PFSK-1 (cell line): ENCODE measurements around the gene BPI.

Experiments
- POLR2AphosphoS5 ChIP-seq: IDR thresholded peaks from 2 replicates; pipeline ENCODE4 v1.6.1; 2012; ENCODE audit warnings: low read depth, mild to moderate bottlenecking, control low read depth, low read length, moderate library complexity
- TAF1 ChIP-seq: IDR thresholded peaks from 2 replicates; pipeline ENCODE4 v1.6.1; 2012; ENCODE audit warnings: low read length, control low read depth, borderline replicate concordance; ENCODE audit not compliant: insufficient read depth
- TF ChIP-seq, protein P1 (sequence below), 2 experiments: IDR thresholded peaks; 2 replicates each; pipeline versions ENCODE4 v1.6.1 to v1.8.0; 2011 to 2012; ENCODE audit warnings: low read depth in 2 of 2, low read length in 2 of 2, control low read depth in 1 of 2, inconsistent platforms in 1 of 2, mild to moderate bottlenecking in 1 of 2, moderate library complexity in 1 of 2; ENCODE audit not compliant: insufficient read depth in 1 of 2

DNA sequence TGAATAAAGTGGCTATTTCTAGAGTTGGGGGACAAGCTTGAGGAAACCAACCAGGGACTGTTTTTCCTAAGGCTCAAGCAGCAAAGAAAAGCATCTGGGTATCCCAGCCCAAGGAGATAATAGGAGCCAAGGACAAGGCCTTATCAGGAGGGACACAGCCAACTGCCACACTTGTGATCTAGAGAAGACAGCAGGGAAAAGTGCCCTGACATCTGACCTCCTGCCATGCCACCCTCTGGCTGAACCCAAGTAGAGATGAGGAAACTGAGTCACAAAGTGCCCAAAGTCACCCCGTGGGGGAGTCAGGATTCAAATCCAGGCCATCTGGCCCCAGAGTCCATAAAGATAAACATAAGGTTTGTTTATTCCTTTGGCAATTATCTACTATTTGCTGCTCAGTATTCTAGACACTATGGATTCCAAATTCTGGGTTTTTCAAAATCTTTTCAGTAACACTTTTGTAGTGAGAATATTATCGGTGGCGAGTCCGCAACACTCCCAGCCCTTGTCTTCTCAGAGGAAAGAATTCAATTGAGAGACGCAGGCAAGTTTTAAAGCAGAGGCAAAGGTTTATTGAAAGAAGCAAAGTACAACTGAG, 38.9 kb downstream of the BPI start:
- no peak for TF ChIP-seq TAF1
- TF ChIP-seq, protein P1, sequence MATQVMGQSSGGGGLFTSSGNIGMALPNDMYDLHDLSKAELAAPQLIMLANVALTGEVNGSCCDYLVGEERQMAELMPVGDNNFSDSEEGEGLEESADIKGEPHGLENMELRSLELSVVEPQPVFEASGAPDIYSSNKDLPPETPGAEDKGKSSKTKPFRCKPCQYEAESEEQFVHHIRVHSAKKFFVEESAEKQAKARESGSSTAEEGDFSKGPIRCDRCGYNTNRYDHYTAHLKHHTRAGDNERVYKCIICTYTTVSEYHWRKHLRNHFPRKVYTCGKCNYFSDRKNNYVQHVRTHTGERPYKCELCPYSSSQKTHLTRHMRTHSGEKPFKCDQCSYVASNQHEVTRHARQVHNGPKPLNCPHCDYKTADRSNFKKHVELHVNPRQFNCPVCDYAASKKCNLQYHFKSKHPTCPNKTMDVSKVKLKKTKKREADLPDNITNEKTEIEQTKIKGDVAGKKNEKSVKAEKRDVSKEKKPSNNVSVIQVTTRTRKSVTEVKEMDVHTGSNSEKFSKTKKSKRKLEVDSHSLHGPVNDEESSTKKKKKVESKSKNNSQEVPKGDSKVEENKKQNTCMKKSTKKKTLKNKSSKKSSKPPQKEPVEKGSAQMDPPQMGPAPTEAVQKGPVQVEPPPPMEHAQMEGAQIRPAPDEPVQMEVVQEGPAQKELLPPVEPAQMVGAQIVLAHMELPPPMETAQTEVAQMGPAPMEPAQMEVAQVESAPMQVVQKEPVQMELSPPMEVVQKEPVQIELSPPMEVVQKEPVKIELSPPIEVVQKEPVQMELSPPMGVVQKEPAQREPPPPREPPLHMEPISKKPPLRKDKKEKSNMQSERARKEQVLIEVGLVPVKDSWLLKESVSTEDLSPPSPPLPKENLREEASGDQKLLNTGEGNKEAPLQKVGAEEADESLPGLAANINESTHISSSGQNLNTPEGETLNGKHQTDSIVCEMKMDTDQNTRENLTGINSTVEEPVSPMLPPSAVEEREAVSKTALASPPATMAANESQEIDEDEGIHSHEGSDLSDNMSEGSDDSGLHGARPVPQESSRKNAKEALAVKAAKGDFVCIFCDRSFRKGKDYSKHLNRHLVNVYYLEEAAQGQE (IDR thresholded peaks at IDR 0.05; ENCODE audit: insufficient read depth in 1 of 2, low read depth in 2 of 2, low read length in 2 of 2), result no peak
- no peak for TF ChIP-seq POLR2AphosphoS5
